ENCODE measurements around the gene MVB12B.

- TF ChIP-seq GATA3 (IDR thresholded peaks at IDR 0.05; ENCODE audit: low read depth, low read length) (no peak), GATA2 (IDR thresholded peaks at IDR 0.05; ENCODE audit: low read depth, low read length) (no peak)
Observed at GRCh38 chr9:126508928-126509327, 182.3 kb downstream of the MVB12B start.
